WTC11 (cell line): Measurements from ENCODE around the gene DUSP22. TPM values are rescaled to one million over a fixed set of nuclear protein-coding genes. Genes with fewer than 3 reads are reported as not detected.

Experiments
- ATAC-seq: fragments of 200-7000 bp; cut with Tn5 transposase; 2 replicates; pipeline ENCODE4 v1.10.0; 2021; ENCODE audit warnings: mild to moderate bottlenecking, moderate library complexity
- CTCF ChIA-PET: fragments of 300-600 bp; sonication (Branson Sonifier 250); formaldehyde crosslinking; loops from one replicate; lab custom pipeline; 2021; ENCODE audit warnings: antibody characterized with exemption; lab: Charles Lee
- POLR2A ChIA-PET: fragments of 350-600 bp; sonication (Branson Sonifier 250); formaldehyde crosslinking; loops from one replicate; lab custom pipeline; 2021; ENCODE audit warnings: antibody characterized with exemption; lab: Charles Lee
- DNase-seq: peaks from one replicate; pipeline ENCODE4 v3.0.0; 2021; ENCODE audit warnings: low spot score
- H3K27ac Mint-ChIP-seq: 2 replicates; pipeline ENCODE4 v1.8.0; 2021; ENCODE audit warnings: mixed read lengths
- H3K27me3 Mint-ChIP-seq: 2 replicates; pipeline ENCODE4 v1.8.0; 2021; ENCODE audit warnings: low read depth, mild to moderate bottlenecking, moderate library complexity, mixed read lengths
- H3K36me3 Mint-ChIP-seq: 2 replicates; pipeline ENCODE4 v1.8.0; 2021; ENCODE audit warnings: mixed read lengths
- H3K4me1 Mint-ChIP-seq: 2 replicates; pipeline ENCODE4 v1.8.0; 2022; ENCODE audit warnings: mixed read lengths
- H3K4me3 Mint-ChIP-seq: 2 replicates; pipeline ENCODE4 v1.8.0; 2021; ENCODE audit warnings: mild to moderate bottlenecking, moderate library complexity, mixed read lengths
- H3K9me3 Mint-ChIP-seq: 2 replicates; pipeline ENCODE4 v1.8.0; 2021; ENCODE audit warnings: mixed read lengths
- HMGA2 ChIP-seq: fragments of 250-450 bp; sonication (Bioruptor Pico); IDR thresholded peaks from 2 replicates; pipeline ENCODE4 v1.4.0; 2021; ENCODE audit warnings: mild to moderate bottlenecking, moderate library complexity
- JAZF1 ChIP-seq: fragments of 250-450 bp; sonication (Bioruptor Pico); IDR thresholded peaks from 2 replicates; pipeline ENCODE4 v1.9.0; 2021; ENCODE audit warnings: moderate library complexity, mild to moderate bottlenecking, inconsistent platforms
- NFE2L1 ChIP-seq: sonication (generic); formaldehyde crosslinking; IDR thresholded peaks from 2 replicates; pipeline ENCODE4 v1.8.1; 2023; ENCODE audit warnings: missing genetic modification reagents
- NFYB ChIP-seq: sonication (generic); formaldehyde crosslinking; conservative IDR thresholded peaks from 2 replicates; pipeline ENCODE4 v1.8.0; 2022; ENCODE audit warnings: low read depth, missing genetic modification reagents
- NR3C1 ChIP-seq: sonication (generic); formaldehyde crosslinking; conservative IDR thresholded peaks from 2 replicates; pipeline ENCODE4 v1.8.1; 2023; ENCODE audit warnings: low read depth, mild to moderate bottlenecking, missing genetic modification reagents
- SP1 ChIP-seq: sonication (generic); formaldehyde crosslinking; conservative IDR thresholded peaks from 2 replicates; pipeline ENCODE4 v1.8.1; 2022; ENCODE audit warnings: missing genetic modification reagents
- ZNF263 ChIP-seq: sonication (generic); formaldehyde crosslinking; IDR thresholded peaks from 2 replicates; pipeline ENCODE4 v1.8.1; 2022; ENCODE audit warnings: low read depth, mild to moderate bottlenecking, moderate library complexity, missing genetic modification reagents
- total RNA-seq: library from RNA; stranded (reverse); gene quantifications from 3 replicates; pipeline ENCODE4 v1.2.3, GENCODE V29; 2021
- TF ChIP-seq, protein P1 (sequence below): sonication (generic); formaldehyde crosslinking; IDR thresholded peaks from 2 replicates; pipeline ENCODE4 v1.8.1; 2023; ENCODE audit warnings: mild to moderate bottlenecking, missing genetic modification reagents
- TF ChIP-seq, protein P2 (sequence below): fragments of 250-450 bp; sonication (Bioruptor Pico); IDR thresholded peaks from 2 replicates; pipeline ENCODE4 v1.8.0; 2021; ENCODE audit warnings: mild to moderate bottlenecking
- TF ChIP-seq, protein P3 (sequence below): fragments of 250-450 bp; sonication (Bioruptor Pico); IDR thresholded peaks from 2 replicates; pipeline ENCODE4 v1.9.0; 2021; ENCODE audit warnings: mild to moderate bottlenecking
- TF ChIP-seq, protein P4 (sequence below): fragments of 200-600 bp; IDR thresholded peaks from 2 replicates; pipeline ENCODE4 v1.8.0; 2022; ENCODE audit warnings: antibody characterized with exemption
- TF ChIP-seq, protein P5 (sequence below): sonication (generic); formaldehyde crosslinking; IDR thresholded peaks from 2 replicates; pipeline ENCODE4 v1.8.0; 2023; ENCODE audit warnings: mild to moderate bottlenecking, missing genetic modification reagents

DUSP22 gene
- total RNA-seq, 1 experiment from 2014 or later, result 38.5 TPM

DNA sequence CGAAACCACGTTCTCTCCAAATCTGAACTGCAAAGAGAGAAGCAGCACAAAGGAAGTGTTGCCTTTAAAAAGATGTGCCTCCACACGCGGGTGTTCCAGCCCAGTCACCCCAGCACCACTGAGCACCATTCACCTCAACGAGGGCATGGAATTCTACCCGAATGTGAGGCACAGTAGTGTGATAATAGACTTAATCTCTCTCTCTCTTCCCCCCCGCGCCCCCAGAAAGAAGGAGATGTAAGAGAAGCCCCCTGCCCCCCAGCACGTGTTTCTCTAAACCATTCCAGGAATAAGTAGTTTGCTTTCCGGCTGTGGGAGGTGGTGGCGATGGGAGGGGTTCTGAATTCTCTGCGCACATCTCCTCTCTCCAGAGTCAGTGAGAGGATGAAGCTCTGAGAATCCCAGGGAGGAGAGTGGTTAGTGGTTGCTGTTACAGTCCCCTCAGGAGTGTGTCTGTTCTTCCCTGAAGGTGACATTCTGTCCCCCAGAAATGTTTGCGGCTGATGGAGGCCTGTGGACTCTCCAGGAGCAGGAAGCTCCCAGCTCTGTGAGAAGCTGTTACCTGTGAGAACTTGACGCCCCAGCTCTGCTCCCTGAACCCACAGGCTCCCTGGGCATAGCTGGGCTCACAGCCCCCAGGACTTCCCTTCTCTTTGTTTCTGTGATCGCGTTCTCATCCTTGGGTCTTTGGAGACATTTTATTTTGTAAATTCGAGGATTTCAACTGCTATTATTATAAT lies 75.8 kb downstream of the DUSP22 start:
- Mint-ChIP-seq H3K36me3 (peaks cover 70% of the 10 kb centered on the region), H3K4me1 (no peaks in the 10 kb centered on the region), H3K4me3 (no peak overlapping the region), H3K27me3 (peaks cover 23% of the 10 kb centered on the region), H3K9me3 (peaks cover 69% of the 10 kb centered on the region), H3K27ac (no peak overlapping the region)
- DNase-seq (no peak), ATAC-seq (no peak)
- CTCF ChIA-PET, result interaction anchor here (0.9 to 1.2 kb wide), 2 partner anchors 15 to 180 kb away, joined by 3 read pairs; no protein-coding TSS in a partner anchor
- TF ChIP-seq NR3C1 (CRISPR knock-in tag), result no peak
- TF ChIP-seq, protein P1, sequence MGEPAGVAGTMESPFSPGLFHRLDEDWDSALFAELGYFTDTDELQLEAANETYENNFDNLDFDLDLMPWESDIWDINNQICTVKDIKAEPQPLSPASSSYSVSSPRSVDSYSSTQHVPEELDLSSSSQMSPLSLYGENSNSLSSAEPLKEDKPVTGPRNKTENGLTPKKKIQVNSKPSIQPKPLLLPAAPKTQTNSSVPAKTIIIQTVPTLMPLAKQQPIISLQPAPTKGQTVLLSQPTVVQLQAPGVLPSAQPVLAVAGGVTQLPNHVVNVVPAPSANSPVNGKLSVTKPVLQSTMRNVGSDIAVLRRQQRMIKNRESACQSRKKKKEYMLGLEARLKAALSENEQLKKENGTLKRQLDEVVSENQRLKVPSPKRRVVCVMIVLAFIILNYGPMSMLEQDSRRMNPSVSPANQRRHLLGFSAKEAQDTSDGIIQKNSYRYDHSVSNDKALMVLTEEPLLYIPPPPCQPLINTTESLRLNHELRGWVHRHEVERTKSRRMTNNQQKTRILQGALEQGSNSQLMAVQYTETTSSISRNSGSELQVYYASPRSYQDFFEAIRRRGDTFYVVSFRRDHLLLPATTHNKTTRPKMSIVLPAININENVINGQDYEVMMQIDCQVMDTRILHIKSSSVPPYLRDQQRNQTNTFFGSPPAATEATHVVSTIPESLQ, result no peak
- no peak for TF ChIP-seq HMGA2
- no peak for TF ChIP-seq JAZF1 (CRISPR knock-in tag)
- TF ChIP-seq, protein P2, sequence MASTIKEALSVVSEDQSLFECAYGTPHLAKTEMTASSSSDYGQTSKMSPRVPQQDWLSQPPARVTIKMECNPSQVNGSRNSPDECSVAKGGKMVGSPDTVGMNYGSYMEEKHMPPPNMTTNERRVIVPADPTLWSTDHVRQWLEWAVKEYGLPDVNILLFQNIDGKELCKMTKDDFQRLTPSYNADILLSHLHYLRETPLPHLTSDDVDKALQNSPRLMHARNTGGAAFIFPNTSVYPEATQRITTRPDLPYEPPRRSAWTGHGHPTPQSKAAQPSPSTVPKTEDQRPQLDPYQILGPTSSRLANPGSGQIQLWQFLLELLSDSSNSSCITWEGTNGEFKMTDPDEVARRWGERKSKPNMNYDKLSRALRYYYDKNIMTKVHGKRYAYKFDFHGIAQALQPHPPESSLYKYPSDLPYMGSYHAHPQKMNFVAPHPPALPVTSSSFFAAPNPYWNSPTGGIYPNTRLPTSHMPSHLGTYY, result no peak
- TF ChIP-seq, protein P3, sequence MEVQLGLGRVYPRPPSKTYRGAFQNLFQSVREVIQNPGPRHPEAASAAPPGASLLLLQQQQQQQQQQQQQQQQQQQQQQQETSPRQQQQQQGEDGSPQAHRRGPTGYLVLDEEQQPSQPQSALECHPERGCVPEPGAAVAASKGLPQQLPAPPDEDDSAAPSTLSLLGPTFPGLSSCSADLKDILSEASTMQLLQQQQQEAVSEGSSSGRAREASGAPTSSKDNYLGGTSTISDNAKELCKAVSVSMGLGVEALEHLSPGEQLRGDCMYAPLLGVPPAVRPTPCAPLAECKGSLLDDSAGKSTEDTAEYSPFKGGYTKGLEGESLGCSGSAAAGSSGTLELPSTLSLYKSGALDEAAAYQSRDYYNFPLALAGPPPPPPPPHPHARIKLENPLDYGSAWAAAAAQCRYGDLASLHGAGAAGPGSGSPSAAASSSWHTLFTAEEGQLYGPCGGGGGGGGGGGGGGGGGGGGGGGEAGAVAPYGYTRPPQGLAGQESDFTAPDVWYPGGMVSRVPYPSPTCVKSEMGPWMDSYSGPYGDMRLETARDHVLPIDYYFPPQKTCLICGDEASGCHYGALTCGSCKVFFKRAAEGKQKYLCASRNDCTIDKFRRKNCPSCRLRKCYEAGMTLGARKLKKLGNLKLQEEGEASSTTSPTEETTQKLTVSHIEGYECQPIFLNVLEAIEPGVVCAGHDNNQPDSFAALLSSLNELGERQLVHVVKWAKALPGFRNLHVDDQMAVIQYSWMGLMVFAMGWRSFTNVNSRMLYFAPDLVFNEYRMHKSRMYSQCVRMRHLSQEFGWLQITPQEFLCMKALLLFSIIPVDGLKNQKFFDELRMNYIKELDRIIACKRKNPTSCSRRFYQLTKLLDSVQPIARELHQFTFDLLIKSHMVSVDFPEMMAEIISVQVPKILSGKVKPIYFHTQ (CRISPR knock-in tag), result no peak
- POLR2A ChIA-PET, result no interaction called here

DNA sequence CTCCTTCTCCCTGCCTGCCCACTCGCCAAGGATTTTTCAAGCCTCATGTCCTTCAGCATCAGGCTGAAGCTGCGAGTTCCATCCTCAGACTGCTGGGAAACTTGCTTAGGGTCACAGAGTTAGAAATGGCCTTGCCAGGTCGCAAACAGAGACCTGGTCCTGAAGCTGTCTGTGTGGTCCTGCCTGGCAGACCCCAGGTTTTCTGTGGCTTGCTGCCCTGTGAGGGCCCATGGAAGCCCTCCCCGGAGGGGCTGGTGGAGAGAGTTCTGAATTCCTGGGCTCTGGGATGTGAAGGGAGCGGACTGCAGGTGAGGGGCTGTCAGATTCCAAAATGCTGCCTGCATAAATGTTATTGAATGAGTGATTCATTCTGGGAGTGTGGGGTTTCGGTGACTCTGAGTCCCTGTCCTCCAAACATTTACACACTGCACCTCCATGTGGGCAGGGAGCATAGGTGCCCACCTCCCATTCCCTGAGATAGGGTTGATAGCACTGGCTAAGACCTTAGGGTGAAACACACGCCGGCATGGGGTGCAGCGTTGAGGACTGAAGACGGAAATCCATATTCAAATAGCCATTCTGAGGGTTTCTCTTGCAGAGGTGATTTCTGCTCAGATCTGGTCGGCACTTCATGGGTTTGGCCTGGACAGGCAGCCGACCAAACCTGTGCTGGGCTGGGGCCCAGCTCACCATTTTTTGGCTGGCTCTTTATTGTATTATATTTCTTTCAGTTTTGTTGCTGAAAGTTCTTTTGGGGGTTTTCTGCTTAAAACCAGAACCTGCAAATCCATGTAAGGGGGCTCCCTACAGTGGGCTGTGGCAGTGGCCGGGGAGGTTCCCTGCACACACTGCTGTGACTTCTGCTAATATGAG lies 77.5 kb downstream of the DUSP22 start:
- Mint-ChIP-seq H3K4me3 (no peak overlapping the region), H3K27ac (no peak overlapping the region), H3K9me3 (peaks cover 61% of the 10 kb centered on the region), H3K4me1 (peaks cover 14% of the 10 kb centered on the region), H3K36me3 (peaks cover 65% of the 10 kb centered on the region), H3K27me3 (peaks cover 19% of the 10 kb centered on the region)
- CTCF ChIA-PET, result no interaction called here
- DNase-seq (no peak), ATAC-seq (no peak)
- TF ChIP-seq NFE2L1 (CRISPR knock-in tag) (no peak), NFYB (CRISPR knock-in tag) (no peak), ZNF263 (CRISPR knock-in tag) (no peak), SP1 (CRISPR knock-in tag) (no peak)
- TF ChIP-seq, protein P4, sequence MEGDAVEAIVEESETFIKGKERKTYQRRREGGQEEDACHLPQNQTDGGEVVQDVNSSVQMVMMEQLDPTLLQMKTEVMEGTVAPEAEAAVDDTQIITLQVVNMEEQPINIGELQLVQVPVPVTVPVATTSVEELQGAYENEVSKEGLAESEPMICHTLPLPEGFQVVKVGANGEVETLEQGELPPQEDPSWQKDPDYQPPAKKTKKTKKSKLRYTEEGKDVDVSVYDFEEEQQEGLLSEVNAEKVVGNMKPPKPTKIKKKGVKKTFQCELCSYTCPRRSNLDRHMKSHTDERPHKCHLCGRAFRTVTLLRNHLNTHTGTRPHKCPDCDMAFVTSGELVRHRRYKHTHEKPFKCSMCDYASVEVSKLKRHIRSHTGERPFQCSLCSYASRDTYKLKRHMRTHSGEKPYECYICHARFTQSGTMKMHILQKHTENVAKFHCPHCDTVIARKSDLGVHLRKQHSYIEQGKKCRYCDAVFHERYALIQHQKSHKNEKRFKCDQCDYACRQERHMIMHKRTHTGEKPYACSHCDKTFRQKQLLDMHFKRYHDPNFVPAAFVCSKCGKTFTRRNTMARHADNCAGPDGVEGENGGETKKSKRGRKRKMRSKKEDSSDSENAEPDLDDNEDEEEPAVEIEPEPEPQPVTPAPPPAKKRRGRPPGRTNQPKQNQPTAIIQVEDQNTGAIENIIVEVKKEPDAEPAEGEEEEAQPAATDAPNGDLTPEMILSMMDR, result no peak
- TF ChIP-seq, protein P5, sequence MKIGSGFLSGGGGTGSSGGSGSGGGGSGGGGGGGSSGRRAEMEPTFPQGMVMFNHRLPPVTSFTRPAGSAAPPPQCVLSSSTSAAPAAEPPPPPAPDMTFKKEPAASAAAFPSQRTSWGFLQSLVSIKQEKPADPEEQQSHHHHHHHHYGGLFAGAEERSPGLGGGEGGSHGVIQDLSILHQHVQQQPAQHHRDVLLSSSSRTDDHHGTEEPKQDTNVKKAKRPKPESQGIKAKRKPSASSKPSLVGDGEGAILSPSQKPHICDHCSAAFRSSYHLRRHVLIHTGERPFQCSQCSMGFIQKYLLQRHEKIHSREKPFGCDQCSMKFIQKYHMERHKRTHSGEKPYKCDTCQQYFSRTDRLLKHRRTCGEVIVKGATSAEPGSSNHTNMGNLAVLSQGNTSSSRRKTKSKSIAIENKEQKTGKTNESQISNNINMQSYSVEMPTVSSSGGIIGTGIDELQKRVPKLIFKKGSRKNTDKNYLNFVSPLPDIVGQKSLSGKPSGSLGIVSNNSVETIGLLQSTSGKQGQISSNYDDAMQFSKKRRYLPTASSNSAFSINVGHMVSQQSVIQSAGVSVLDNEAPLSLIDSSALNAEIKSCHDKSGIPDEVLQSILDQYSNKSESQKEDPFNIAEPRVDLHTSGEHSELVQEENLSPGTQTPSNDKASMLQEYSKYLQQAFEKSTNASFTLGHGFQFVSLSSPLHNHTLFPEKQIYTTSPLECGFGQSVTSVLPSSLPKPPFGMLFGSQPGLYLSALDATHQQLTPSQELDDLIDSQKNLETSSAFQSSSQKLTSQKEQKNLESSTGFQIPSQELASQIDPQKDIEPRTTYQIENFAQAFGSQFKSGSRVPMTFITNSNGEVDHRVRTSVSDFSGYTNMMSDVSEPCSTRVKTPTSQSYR, result no peak
- POLR2A ChIA-PET, result no interaction called here
